Right lobe of liver (tissue), 6 donors: Measurements from ENCODE around the gene QPRT. TPM values are rescaled to one million over a fixed set of nuclear protein-coding genes. Genes with fewer than 3 reads are reported as not detected.

Experiments used
- ATAC-seq, 4 donors: fragments of 200-7000 bp; cut with Tn5 transposase; one replicate each; pipeline ENCODE4 v1.9.1; 2020; ENCODE audit warnings: mild to moderate bottlenecking in 4 of 4, moderate library complexity in 4 of 4
- DNase-seq, 3 donors: peaks; one replicate each; pipeline ENCODE4 v3.0.0-alpha.2; 2020
- H3K27ac ChIP-seq, 3 donors: fragments of 200-600 bp; one replicate each; pipeline ENCODE4 v1.8.0; 2022
- H3K27me3 ChIP-seq, 2 donors: fragments of 200-600 bp; one replicate each; pipeline ENCODE4 v1.8.0; 2022
- H3K36me3 ChIP-seq, 4 donors: fragments of 200-600 bp; sonication (generic) in 1 of 4; one replicate each; pipeline versions ENCODE4 v1.5.1 to v1.8.0; 2017 to 2022; ENCODE audit warnings: control low read depth in 1 of 4
- H3K4me1 ChIP-seq, 4 donors: fragments of 200-600 bp; sonication (generic) in 1 of 4; one replicate each; pipeline versions ENCODE4 v1.5.1 to v1.8.0; 2017 to 2022; ENCODE audit warnings: control low read depth in 1 of 4
- H3K4me3 ChIP-seq, 3 donors: fragments of 200-600 bp; one replicate each; pipeline ENCODE4 v1.8.0; 2022
- H3K9me3 ChIP-seq, 4 donors: fragments of 200-600 bp; sonication (generic) in 1 of 4; one replicate each; pipeline versions ENCODE4 v1.5.1 to v1.8.0; 2017 to 2022; ENCODE audit warnings: control low read depth in 1 of 4
- POLR2A ChIP-seq: fragments of 450-650 bp; IDR thresholded peaks from one replicate; pipeline ENCODE4 v1.6.1; 2017; ENCODE audit warnings: antibody characterized with exemption, mild to moderate bottlenecking
- WGBS: methylation state at CpG from one replicate; pipeline ENCODE4 v1.1.6; 2018; ENCODE audit warnings: low coverage, low lambda C conversion rate; ENCODE audit not compliant: insufficient coverage; ENCODE audit errors: missing lambda C conversion rate; 5-methylcytosine and 5-hydroxymethylcytosine counted together
- intact Hi-C, 2 donors: fragments of 100-400 bp; cut with DNase I; formaldehyde crosslinking; loops; one replicate each; pipeline versions ENCODE4 v1.11.2 to v1.14.1; 2022
- total RNA-seq, 6 experiments: library from RNA; depleted of rRNA in 2 of 6; stranded (reverse); fragments of >200 nt in 2 of 6; fragmentation: NEBNext Ultra II Directional in 3 of 6; extraction: Animal tissue kit (Norgen Biotek cat#: 25700) in 3 of 6; gene quantifications; one replicate each; pipeline versions ENCODE4 v1.1.0 to v1.2.4, GENCODE V29; 2016 to 2023
- TF ChIP-seq, protein P1 (sequence below), 4 donors: fragments of 200-600 bp in 3 of 4; fragments of 450-650 bp in 1 of 4; IDR thresholded peaks; one replicate each; pipeline versions ENCODE4 v1.5.1 to v1.8.0; 2016 to 2022; ENCODE audit warnings: antibody characterized with exemption in 4 of 4, mild to moderate bottlenecking in 2 of 4
- donor health status: DM: no; HTN: yes; CAD: no.
- donor health status: DM: no; HTN: no; CAD: no.
- donor health status: DM: no; HTN: no; CAD: no.
- donor health status: DM: no; HTN: yes; CAD: no.
- donor health status: DM: no; HTN: yes; CAD: no.

Gene QPRT
- total RNA-seq, 6 experiments from 2014 or later: 95.2 to 154 (median 128) TPM

GRCh38 chr16:29646947-29647346, 32.0 kb upstream of the QPRT start:
- peaks cover 0 to 5% (median 0%) of the 10 kb centered on the region in 4 donors for H3K4me1 ChIP-seq
- ATAC-seq: peak in 3 of 4 donors; percentile 48 to 63 (median 55)
- no peaks in the 10 kb centered on the region for H3K27me3 ChIP-seq
- no peaks in the 10 kb centered on the region for H3K36me3 ChIP-seq
- 30% methylated on average over 3 of the region's 3 CpGs for WGBS
- TF ChIP-seq POLR2A: no peak
- TF ChIP-seq, protein P1, sequence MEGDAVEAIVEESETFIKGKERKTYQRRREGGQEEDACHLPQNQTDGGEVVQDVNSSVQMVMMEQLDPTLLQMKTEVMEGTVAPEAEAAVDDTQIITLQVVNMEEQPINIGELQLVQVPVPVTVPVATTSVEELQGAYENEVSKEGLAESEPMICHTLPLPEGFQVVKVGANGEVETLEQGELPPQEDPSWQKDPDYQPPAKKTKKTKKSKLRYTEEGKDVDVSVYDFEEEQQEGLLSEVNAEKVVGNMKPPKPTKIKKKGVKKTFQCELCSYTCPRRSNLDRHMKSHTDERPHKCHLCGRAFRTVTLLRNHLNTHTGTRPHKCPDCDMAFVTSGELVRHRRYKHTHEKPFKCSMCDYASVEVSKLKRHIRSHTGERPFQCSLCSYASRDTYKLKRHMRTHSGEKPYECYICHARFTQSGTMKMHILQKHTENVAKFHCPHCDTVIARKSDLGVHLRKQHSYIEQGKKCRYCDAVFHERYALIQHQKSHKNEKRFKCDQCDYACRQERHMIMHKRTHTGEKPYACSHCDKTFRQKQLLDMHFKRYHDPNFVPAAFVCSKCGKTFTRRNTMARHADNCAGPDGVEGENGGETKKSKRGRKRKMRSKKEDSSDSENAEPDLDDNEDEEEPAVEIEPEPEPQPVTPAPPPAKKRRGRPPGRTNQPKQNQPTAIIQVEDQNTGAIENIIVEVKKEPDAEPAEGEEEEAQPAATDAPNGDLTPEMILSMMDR (IDR thresholded peaks at IDR 0.05): no peak
- no peak overlapping the region for H3K4me3 ChIP-seq
- no peak for DNase-seq
- intact Hi-C loops: no loop called here
- no peaks in the 10 kb centered on the region for H3K9me3 ChIP-seq
- H3K27ac ChIP-seq: no peak overlapping the region

- intact Hi-C loops: no loop called here
- DNase-seq (no peak), ATAC-seq (no peak)
- peaks cover 0 to 5% (median 0%) of the 10 kb centered on the region in 4 donors for H3K4me1 ChIP-seq
- WGBS: 68% methylated on average over 9 of the region's 9 CpGs
- no peak overlapping the region for H3K4me3 ChIP-seq
- no peak overlapping the region for H3K27ac ChIP-seq
- no peaks in the 10 kb centered on the region for H3K9me3 ChIP-seq
- H3K36me3 ChIP-seq: no peaks in the 10 kb centered on the region
- H3K27me3 ChIP-seq: no peaks in the 10 kb centered on the region
- no peak for TF ChIP-seq POLR2A
- TF ChIP-seq, protein P1 (IDR thresholded peaks at IDR 0.05): no peak
Measured at GRCh38 chr16:29649588-29650494, 29.1 kb upstream of the QPRT start.

DNA sequence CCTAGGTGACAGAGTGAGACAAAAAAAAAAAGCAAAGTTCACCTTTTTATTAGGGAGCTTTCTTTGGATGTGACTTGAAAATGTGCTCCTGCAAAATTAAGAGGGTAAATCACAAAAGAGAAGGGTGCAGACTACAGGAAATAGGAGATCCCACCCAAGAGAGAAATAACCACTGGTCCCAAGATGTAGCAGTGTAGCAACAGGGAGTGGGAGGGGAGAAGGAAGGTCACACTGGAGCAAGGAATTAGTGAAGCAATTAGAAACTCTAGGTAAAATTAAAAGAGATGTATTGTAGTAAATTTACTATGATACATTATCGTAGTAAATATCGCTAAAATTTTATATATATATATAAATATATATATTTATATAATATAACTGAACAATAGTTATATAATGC, 28.2 kb upstream of the QPRT start:
- 96% methylated on average over 2 of the region's 2 CpGs for WGBS
- H3K4me1 ChIP-seq: peaks cover 0 to 5% (median 0%) of the 10 kb centered on the region in 4 donors
- no peak overlapping the region for H3K27ac ChIP-seq
- no peaks in the 10 kb centered on the region for H3K27me3 ChIP-seq
- no peak for TF ChIP-seq POLR2A
- TF ChIP-seq, protein P1 (IDR thresholded peaks at IDR 0.05): no peak
- H3K36me3 ChIP-seq: no peaks in the 10 kb centered on the region
- intact Hi-C loops: no loop called here
- DNase-seq (no peak), ATAC-seq (no peak)
- no peak overlapping the region for H3K4me3 ChIP-seq
- no peaks in the 10 kb centered on the region for H3K9me3 ChIP-seq

GRCh38 chr16:29651774-29652349, 27.1 kb upstream of the QPRT start:
- H3K9me3 ChIP-seq: no peaks in the 10 kb centered on the region
- H3K36me3 ChIP-seq: no peaks in the 10 kb centered on the region
- no peak for DNase-seq
- no peak for TF ChIP-seq POLR2A
- TF ChIP-seq, protein P1 (IDR thresholded peaks at IDR 0.05): no peak
- 89% methylated on average over 2 of the region's 2 CpGs for WGBS
- H3K27ac ChIP-seq: no peak overlapping the region
- no peaks in the 10 kb centered on the region for H3K27me3 ChIP-seq
- intact Hi-C loops: no loop called here
- no peak for ATAC-seq
- H3K4me1 ChIP-seq: peaks cover 0 to 3% (median 0%) of the 10 kb centered on the region in 4 donors
- H3K4me3 ChIP-seq: no peak overlapping the region
